ENCODE results near the gene MGAT5B.

MGAT5B gene

DNA sequence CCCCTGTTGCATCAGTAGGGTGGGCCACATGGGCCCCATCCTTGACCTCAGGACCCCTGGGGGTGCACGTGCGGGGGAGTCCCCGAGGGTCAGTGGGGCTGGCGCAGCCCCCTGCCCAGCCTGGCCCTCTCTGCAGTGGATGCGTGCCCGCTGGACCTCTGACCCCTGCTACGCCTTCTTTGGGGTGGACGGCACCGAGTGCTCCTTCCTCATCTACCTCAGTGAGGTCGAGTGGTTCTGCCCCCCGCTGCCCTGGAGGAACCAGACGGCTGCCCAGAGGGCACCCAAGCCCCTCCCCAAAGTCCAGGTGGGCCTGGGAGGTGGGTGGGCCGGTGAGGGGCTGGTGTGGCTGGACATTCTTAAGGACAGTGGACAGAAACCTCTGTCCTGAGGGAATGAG, 35.9 kb downstream of the MGAT5B start:
- no peak for DNase-seq (ENCODE audit: low read depth in 4 of 4, low spot score in 1 of 4)

DNA sequence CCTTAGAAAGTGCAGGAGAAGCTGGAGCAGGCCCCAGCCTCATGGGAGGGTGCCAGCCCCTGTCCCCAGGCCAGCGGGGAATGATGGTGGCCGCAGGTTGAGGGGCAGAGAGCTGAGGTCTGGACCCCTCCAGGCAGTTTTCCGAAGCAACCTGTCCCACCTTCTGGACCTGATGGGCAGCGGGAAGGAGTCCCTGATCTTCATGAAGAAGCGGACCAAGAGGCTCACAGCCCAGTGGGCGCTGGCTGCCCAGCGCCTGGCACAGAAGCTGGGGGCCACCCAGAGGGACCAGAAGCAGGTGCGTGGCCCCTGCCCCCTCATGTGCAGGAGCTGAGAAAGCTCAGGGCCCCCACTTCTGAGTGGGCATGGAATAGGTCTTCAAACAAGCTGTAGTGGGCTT, 36.8 kb downstream of the MGAT5B start:
- no peak for DNase-seq (ENCODE audit: low read depth in 4 of 4, low spot score in 1 of 4)

- no peak for DNase-seq (ENCODE audit: low read depth in 4 of 4, low spot score in 1 of 4)
Observed at GRCh38 chr17:76905836-76906235, 37.6 kb downstream of the MGAT5B start.

DNA sequence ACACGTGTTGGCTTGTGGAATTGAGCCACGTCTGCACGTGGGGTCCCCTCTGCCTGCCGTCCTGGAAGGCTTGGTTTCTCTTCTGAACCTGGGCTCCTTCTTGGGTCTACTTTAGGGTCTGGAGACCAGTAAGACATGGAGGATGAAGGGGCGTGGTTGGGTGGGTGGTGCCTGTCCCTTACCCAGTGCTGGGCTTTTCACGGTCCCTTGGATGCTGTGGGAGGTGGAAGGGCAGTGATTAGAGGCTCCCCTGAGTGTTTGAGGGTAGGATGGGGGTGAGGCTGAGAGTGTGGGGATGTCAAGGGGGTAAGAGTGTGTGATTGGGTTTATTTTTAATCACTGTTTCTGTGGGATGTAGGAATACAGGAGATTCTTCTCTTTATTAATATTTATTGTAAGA, 38.3 kb downstream of the MGAT5B start:
- DNase-seq (ENCODE audit: low read depth in 4 of 4, low spot score in 1 of 4): no peak

DNA sequence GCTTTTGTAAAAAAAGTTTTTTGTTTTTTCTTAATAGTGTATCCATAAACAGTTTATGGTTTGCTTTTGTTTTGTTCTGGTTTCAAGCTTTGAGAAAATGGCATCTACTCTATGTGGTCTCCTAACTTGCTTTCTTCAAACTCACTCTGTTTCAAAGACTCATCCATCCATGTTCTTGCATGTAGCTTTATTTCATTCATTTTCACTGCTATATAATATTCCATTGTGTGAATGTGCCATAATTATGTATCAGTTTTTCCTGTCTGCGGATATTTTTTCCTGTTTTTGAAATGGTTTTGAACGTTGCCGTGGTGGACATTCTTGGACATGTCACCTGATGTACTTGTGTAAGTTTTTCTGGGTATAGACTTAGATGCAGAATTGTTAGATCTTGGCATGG, 39.1 kb downstream of the MGAT5B start:
- DNase-seq (ENCODE audit: low read depth in 4 of 4, low spot score in 1 of 4): no peak

DNA sequence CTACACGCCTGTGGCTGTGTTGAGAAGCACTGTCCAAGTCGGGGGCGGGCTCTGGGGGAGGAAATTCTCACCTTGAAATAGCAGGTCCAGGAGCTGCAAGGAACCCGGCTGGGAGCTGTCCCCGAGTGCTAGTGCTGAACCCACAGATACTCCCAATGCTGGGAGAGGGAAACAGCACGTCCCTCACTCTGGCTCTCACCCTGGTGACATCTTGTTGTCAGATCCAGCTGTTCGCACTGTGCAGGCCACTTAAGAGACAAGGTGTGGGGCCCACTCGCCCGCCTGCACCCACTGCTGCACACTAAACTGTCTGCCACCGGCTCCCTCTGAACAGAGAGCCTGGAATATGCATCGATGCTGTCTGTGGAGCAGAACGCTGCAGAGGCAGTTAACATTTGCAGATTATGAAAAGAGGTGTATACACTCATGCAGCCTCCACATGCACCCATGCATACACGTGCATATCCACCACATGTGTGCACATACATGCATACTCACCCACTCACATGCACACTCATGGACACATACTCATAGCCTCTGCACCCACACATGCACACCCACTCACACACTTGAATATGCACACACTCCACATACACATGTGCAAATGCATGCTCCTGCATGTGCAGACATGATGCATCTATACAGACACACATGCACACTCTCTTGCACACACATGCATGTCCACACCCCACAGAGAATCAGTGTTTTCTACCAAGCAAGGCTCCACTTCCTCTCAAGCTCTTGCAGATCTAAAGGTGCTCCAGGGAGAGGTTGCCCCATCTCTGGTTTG, 42.0 kb downstream of the MGAT5B start:
- peak in 2 of 4 experiments; percentile 2 to 5 for DNase-seq (ENCODE audit: low read depth in 4 of 4, low spot score in 1 of 4)

GRCh38 chr17:76911299-76912017, 43.3 kb downstream of the MGAT5B start:
- no peak for DNase-seq (ENCODE audit: low read depth in 4 of 4, low spot score in 1 of 4)

DNA sequence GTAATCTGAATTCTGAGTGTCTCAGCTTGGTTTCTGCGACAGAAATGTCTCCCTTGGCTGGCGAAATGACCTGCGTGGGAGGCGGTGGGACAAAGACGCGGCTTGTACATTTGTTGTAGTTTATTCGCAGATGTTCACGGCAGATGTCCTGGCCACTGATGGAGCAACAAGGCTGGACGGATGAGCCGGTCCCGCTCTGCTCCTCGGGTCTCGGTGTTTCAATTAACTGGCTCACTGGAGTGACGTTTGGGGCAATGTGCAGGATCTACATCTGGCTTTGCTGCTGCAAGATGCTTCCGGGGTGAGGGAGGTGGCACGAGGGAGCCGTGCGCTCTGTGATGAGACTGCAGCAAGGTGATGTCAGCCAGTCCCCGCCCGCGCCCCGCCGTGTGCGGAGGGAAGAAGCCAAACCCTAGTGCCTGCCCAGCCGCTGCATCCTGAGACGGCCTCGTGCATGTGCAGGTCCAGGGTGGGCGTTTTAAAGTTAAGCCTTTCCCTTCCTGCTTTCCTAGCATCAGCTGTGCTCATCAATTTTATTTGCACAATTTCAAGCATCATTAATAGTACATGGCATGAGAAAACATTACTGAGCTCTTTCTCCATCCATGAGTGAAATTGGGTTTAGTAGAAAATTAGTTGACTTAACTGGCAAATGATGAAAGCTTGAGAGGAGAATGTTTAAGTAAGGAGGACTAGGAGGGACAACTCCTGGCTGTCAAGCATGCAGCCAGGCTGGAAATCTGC, 44.4 kb downstream of the MGAT5B start:
- no peak for DNase-seq (ENCODE audit: low read depth in 4 of 4, low spot score in 1 of 4)

GRCh38 chr17:76914937-76915336, 46.7 kb downstream of the MGAT5B start:
- DNase-seq (ENCODE audit: low read depth in 4 of 4, low spot score in 1 of 4): no peak

- no peak for DNase-seq (ENCODE audit: low read depth in 4 of 4, low spot score in 1 of 4)
Observed at GRCh38 chr17:76915840-76916510, 47.8 kb downstream of the MGAT5B start.

GRCh38 chr17:76917829-76918228, 49.6 kb downstream of the MGAT5B start:
- DNase-seq (ENCODE audit: low read depth in 4 of 4, low spot score in 1 of 4): no peak

DNA sequence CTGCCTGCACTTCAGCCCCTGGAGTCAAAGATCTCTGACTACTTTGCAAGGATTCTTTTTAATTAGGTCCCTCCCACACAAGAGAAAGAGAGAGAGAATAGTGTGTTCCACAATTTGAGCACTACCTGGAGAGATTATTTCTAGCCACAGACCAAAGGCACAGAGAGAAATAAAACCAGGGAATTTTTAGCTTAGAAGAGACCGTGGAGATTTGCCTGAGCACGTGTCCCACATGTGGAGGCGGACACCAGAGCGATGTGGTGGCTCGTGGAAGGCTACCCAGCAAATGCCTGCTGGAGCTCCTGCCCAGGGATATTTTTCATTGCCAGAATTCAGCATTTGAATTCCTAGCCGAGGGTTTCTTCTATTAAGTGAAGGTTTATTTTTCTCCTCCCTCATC, 50.6 kb downstream of the MGAT5B start:
- DNase-seq (ENCODE audit: low read depth in 4 of 4, low spot score in 1 of 4): no peak

DNA sequence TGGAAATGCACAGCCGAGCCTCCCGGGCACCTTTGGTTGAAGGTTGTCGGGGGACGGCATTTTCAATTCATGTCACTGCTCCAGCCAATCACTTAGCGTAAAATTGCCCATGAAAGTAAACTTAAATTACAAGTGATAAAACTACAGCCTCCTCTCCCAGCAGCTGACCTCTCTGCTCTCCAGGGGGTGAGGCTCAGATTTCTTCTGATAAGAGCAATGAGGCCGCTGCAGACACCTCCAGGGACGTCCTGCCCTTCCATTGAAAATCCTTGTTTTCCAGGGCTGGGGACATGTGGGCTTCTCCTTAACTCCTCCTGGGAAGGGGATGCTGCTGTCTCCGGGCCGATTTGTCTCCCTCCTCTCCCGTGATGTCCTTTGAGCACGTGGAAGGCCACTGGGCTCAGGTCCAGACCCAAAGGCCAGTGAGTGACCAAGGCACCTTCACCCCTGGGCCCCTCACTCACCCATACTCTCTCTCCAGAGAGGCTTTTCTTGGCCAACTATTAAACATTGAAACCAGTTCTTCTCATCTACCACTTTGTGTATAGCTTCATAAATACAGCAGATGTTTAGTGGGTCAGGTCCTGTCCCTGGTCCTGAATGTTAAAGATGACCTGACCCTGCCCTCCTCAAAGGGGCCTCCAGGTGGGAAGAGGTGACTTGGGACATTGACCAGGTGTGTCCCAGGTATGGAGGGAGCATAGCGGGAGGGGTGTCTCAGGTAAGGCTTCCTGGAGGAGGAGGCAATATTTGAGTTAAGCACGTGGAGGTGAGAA, 52.3 kb downstream of the MGAT5B start:
- no peak for DNase-seq (ENCODE audit: low read depth in 4 of 4, low spot score in 1 of 4)

GRCh38 chr17:76921340-76922036, 53.3 kb downstream of the MGAT5B start:
- no peak for DNase-seq (ENCODE audit: low read depth in 4 of 4, low spot score in 1 of 4)

GRCh38 chr17:76922084-76922483, 53.9 kb downstream of the MGAT5B start:
- DNase-seq (ENCODE audit: low read depth in 4 of 4, low spot score in 1 of 4): no peak

DNA sequence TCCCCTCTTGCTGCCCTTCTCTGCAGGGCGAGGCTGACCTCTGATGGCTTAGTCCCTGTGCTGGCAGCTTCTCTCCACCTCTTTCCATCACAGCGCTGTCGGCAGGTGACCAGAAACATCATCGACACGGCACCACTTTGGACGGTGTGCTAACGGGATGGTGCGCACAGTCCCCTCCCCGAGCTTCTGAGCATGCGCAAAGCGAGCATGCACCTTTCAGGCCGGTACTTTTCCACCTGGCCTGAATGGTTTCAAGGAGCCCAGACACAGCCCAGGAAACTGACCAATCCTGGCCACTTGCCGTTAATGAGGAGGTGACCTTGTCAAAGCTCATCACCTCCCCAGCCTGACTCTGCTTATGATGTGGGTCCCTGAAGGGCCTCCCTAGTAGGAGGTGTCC, 54.8 kb downstream of the MGAT5B start:
- no peak for DNase-seq (ENCODE audit: low read depth in 4 of 4, low spot score in 1 of 4)

GRCh38 chr17:76923491-76923890, 55.3 kb downstream of the MGAT5B start:
- no peak for DNase-seq (ENCODE audit: low read depth in 4 of 4, low spot score in 1 of 4)

DNA sequence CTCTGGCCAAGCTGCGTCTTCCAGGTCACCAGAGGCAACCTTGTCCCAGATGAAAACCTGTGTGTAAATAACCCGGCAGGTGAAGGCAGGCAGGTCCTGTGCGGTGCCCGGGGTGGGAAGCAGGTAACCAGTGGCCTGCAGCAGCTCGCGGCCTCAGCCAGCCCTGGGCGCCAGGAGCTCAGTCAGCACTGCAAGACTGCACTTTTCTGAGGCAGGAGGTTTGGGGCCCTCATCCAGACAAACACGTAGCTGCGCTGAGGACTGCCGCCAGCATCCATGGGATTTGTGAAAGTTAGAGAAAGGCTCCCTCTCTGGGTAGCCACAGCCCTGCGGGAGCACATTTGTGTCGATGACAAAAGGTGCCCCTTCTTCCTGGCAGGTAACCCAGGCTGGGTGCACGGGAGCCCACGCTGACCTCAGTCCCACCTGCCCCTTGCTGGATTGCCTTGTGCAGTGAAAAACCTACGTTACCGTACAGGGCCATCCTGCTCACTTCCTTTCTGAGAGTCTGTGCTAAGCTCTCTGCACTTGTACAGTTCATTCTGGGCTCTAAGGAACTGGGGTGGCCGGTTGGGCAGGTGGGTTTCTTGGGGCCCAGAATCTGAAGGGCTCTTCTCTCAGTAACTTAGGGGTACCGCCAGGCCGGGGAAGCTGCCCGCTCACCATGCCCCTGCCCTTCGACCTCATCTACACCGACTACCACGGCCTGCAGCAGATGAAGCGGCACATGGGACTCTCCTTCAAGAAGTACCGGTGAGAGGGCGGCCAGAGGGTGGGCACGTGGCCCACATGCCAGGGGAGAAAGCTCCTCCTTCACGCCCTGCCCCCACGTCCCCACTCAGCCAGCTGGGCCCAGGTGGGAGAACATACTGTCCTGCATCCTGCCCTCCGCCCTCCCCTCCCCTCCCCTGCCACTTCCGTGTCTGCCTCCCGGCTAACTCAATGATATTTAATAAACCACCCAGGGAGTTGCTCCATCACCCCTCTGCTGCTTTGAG, 56.4 kb downstream of the MGAT5B start:
- no peak for DNase-seq (ENCODE audit: low read depth in 4 of 4, low spot score in 1 of 4)

GRCh38 chr17:76925441-76925891, 57.3 kb downstream of the MGAT5B start:
- DNase-seq (ENCODE audit: low read depth in 4 of 4, low spot score in 1 of 4): no peak

All from stimulated activated CD4-positive, alpha-beta T cell treated with anti-CD3 and anti-CD28 coated beads, Interleukin-1b, Interleukin-23, amount 100 ng/mL, for 24 hours (primary cell).